ENCODE data around the gene DNA2.

DNA2 gene

GRCh38 chr10:68446179-68446578, 25.6 kb downstream of the DNA2 start:
- H3K4me2 ChIP-seq (ENCODE audit: low read length): no peak overlapping the region
- no peaks in the 10 kb centered on the region for H4K20me1 ChIP-seq (ENCODE audit: insufficient read depth, low read length)
- no peaks in the 10 kb centered on the region for H3F3A ChIP-seq (ENCODE audit: insufficient read depth, low read length)
- H3K36me3 ChIP-seq (ENCODE audit: insufficient read depth, low read length): peaks cover 76% of the 10 kb centered on the region
- no peak for TF ChIP-seq EZH2 (IDR thresholded peaks at IDR 0.05; ENCODE audit: borderline replicate concordance, low read length)
- TF ChIP-seq, protein P1, sequence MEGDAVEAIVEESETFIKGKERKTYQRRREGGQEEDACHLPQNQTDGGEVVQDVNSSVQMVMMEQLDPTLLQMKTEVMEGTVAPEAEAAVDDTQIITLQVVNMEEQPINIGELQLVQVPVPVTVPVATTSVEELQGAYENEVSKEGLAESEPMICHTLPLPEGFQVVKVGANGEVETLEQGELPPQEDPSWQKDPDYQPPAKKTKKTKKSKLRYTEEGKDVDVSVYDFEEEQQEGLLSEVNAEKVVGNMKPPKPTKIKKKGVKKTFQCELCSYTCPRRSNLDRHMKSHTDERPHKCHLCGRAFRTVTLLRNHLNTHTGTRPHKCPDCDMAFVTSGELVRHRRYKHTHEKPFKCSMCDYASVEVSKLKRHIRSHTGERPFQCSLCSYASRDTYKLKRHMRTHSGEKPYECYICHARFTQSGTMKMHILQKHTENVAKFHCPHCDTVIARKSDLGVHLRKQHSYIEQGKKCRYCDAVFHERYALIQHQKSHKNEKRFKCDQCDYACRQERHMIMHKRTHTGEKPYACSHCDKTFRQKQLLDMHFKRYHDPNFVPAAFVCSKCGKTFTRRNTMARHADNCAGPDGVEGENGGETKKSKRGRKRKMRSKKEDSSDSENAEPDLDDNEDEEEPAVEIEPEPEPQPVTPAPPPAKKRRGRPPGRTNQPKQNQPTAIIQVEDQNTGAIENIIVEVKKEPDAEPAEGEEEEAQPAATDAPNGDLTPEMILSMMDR (IDR thresholded peaks at IDR 0.05; ENCODE audit: low read length): no peak
- H3K4me1 ChIP-seq (ENCODE audit: insufficient read depth, low read length, severe bottlenecking): no peaks in the 10 kb centered on the region
- no peak overlapping the region for H3K27ac ChIP-seq (ENCODE audit: low read depth, low read length, poor library complexity, severe bottlenecking)
- no peaks in the 10 kb centered on the region for H3K9me3 ChIP-seq (ENCODE audit: low read length)
- no peaks in the 10 kb centered on the region for H3K9me2 ChIP-seq (ENCODE audit: low read depth, low read length)
- no peak overlapping the region for H3K4me3 ChIP-seq (ENCODE audit: low read depth, low read length, poor library complexity, severe bottlenecking)
- no peaks in the 10 kb centered on the region for H3K79me2 ChIP-seq (ENCODE audit: insufficient read depth, low read length)
- H3K27me3 ChIP-seq (ENCODE audit: insufficient read depth, low read length): no peaks in the 10 kb centered on the region
- H3K9ac ChIP-seq (ENCODE audit: low read length): no peak overlapping the region
- no peak overlapping the region for H2AFZ ChIP-seq (ENCODE audit: low read length)

GRCh38 chr10:68442971-68443370, 28.8 kb downstream of the DNA2 start:
- H3K9me2 ChIP-seq (ENCODE audit: low read depth, low read length): no peaks in the 10 kb centered on the region
- H4K20me1 ChIP-seq (ENCODE audit: insufficient read depth, low read length): no peaks in the 10 kb centered on the region
- TF ChIP-seq, protein P1 (IDR thresholded peaks at IDR 0.05; ENCODE audit: low read length): no peak
- TF ChIP-seq EZH2 (IDR thresholded peaks at IDR 0.05; ENCODE audit: borderline replicate concordance, low read length): no peak
- no peak overlapping the region for H3K4me3 ChIP-seq (ENCODE audit: low read depth, low read length, poor library complexity, severe bottlenecking)
- H3K27me3 ChIP-seq (ENCODE audit: insufficient read depth, low read length): no peaks in the 10 kb centered on the region
- no peaks in the 10 kb centered on the region for H3K9me3 ChIP-seq (ENCODE audit: low read length)
- H3K4me1 ChIP-seq (ENCODE audit: insufficient read depth, low read length, severe bottlenecking): no peaks in the 10 kb centered on the region
- H3K79me2 ChIP-seq (ENCODE audit: insufficient read depth, low read length): no peaks in the 10 kb centered on the region
- H3F3A ChIP-seq (ENCODE audit: insufficient read depth, low read length): no peaks in the 10 kb centered on the region
- H3K27ac ChIP-seq (ENCODE audit: low read depth, low read length, poor library complexity, severe bottlenecking): no peak overlapping the region
- no peak overlapping the region for H3K4me2 ChIP-seq (ENCODE audit: low read length)
- no peak overlapping the region for H2AFZ ChIP-seq (ENCODE audit: low read length)
- no peak overlapping the region for H3K9ac ChIP-seq (ENCODE audit: low read length)
- peaks cover 68% of the 10 kb centered on the region for H3K36me3 ChIP-seq (ENCODE audit: insufficient read depth, low read length)

GRCh38 chr10:68440898-68441297, 30.9 kb downstream of the DNA2 start:
- no peaks in the 10 kb centered on the region for H3K4me1 ChIP-seq (ENCODE audit: insufficient read depth, low read length, severe bottlenecking)
- H3K36me3 ChIP-seq (ENCODE audit: insufficient read depth, low read length): peaks cover 72% of the 10 kb centered on the region
- no peak overlapping the region for H3K4me2 ChIP-seq (ENCODE audit: low read length)
- H4K20me1 ChIP-seq (ENCODE audit: insufficient read depth, low read length): no peaks in the 10 kb centered on the region
- H3K4me3 ChIP-seq (ENCODE audit: low read depth, low read length, poor library complexity, severe bottlenecking): no peak overlapping the region
- TF ChIP-seq, protein P1 (IDR thresholded peaks at IDR 0.05; ENCODE audit: low read length): no peak
- TF ChIP-seq EZH2 (IDR thresholded peaks at IDR 0.05; ENCODE audit: borderline replicate concordance, low read length): no peak
- no peak overlapping the region for H3K27ac ChIP-seq (ENCODE audit: low read depth, low read length, poor library complexity, severe bottlenecking)
- H3K9ac ChIP-seq (ENCODE audit: low read length): no peak overlapping the region
- no peaks in the 10 kb centered on the region for H3K27me3 ChIP-seq (ENCODE audit: insufficient read depth, low read length)
- no peak overlapping the region for H2AFZ ChIP-seq (ENCODE audit: low read length)
- no peaks in the 10 kb centered on the region for H3K9me3 ChIP-seq (ENCODE audit: low read length)
- H3F3A ChIP-seq (ENCODE audit: insufficient read depth, low read length): no peaks in the 10 kb centered on the region
- H3K9me2 ChIP-seq (ENCODE audit: low read depth, low read length): no peaks in the 10 kb centered on the region
- no peaks in the 10 kb centered on the region for H3K79me2 ChIP-seq (ENCODE audit: insufficient read depth, low read length)
